HCT116 (cell line): Measurements from ENCODE around the gene ALG6. TPM values are rescaled to one million over a fixed set of nuclear protein-coding genes. Genes with fewer than 3 reads are reported as not detected.

Source experiments
- microRNA-seq: library from miRNA; unstranded; fragments of <30 nt; microRNA quantifications from one replicate; pipeline ENCODE4, GENCODE V29; 2016; ENCODE audit warnings: borderline number of aligned reads
- total RNA-seq: library from RNA; stranded (reverse); gene quantifications from one replicate; pipeline ENCODE4 v1.2.1, GENCODE V29; 2021; ENCODE audit not compliant: unreplicated experiment

ALG6 gene
- total RNA-seq, 1 experiment from 2014 or later: 14.7 TPM

Small RNA genes lying within 50 kb of the gene (microRNA-seq; reads per million reads assigned to microRNA genes)
- gene MIR6068: not detected

Other genes starting within 250 kb of the ALG6 start
- 0.17 TPM for gene FOXD3, start 45.1 kb upstream of the ALG6 start, total RNA-seq
- 50.2 TPM for gene ITGB3BP, start 155.6 kb downstream of the ALG6 start, total RNA-seq
- 6.0 TPM for gene EFCAB7, start 155.9 kb downstream of the ALG6 start, total RNA-seq
- 54.6 TPM for gene PGM1, start 225.8 kb downstream of the ALG6 start, total RNA-seq